IMR-90 (cell line): ENCODE data around the gene NDUFB7. TPM values are rescaled to one million over a fixed set of nuclear protein-coding genes. Genes with fewer than 3 reads are reported as not detected.

Experiments
- ATAC-seq: fragments of 200-7000 bp; cut with Tn5 transposase; 2 replicates; pipeline ENCODE4 v1.9.1; 2020; ENCODE audit warnings: low read depth, mild to moderate bottlenecking, moderate library complexity
- BruUV-seq: library from RNA; stranded (reverse); fragments of 400-500 nt; replicated peaks from 2 replicates; lab custom pipeline; 2021; lab: Mats Ljungman, UMichigan
- CTCF ChIA-PET: fragments of 300-600 bp; formaldehyde crosslinking; extraction: SDS; loops from one replicate; lab custom pipeline; 2021; ENCODE audit warnings: antibody characterized with exemption; lab: Yijun Ruan, JAX
- POLR2A ChIA-PET: fragments of 300-600 bp; sonication (Branson Sonifier 250); formaldehyde crosslinking; loops from one replicate; lab custom pipeline; 2022; ENCODE audit warnings: antibody characterized with exemption; ENCODE audit not compliant: unreplicated experiment; lab: Charles Lee
- DNase-seq: peaks from one replicate; pipeline ENCODE4 v3.0.0; 2013
- H2AFZ ChIP-seq: replicated peaks from 2 replicates; pipeline ENCODE3; 2013; ENCODE audit warnings: low read length, mild to moderate bottlenecking; ENCODE audit not compliant: poor library complexity
- H2AK5ac ChIP-seq: 2 replicates; pipeline ENCODE4 v1.6.1; 2013; ENCODE audit warnings: low read depth, low read length, inconsistent platforms
- H2AK9ac ChIP-seq: replicated peaks from 2 replicates; pipeline ENCODE3; 2013; ENCODE audit warnings: mild to moderate bottlenecking, low read depth, low read length, moderate library complexity; ENCODE audit not compliant: poor library complexity
- H2BK120ac ChIP-seq: 2 replicates; pipeline ENCODE4 v1.6.1; 2013; ENCODE audit warnings: low read depth, low read length, inconsistent platforms
- H2BK15ac ChIP-seq: 3 replicates; pipeline ENCODE4 v1.6.1; 2013; ENCODE audit warnings: low read depth, low read length, inconsistent platforms
- H2BK20ac ChIP-seq: 2 replicates; pipeline ENCODE4 v1.6.1; 2013; ENCODE audit warnings: low read depth, mild to moderate bottlenecking, inconsistent platforms, low read length, moderate library complexity
- H2BK5ac ChIP-seq: 2 replicates; pipeline ENCODE4 v1.6.1; 2013; ENCODE audit warnings: mild to moderate bottlenecking, low read depth, low read length, inconsistent platforms; ENCODE audit not compliant: poor library complexity, severe bottlenecking
- H3K14ac ChIP-seq: replicated peaks from 2 replicates; pipeline ENCODE4 v1.6.1; 2013; ENCODE audit warnings: low read depth, low read length, inconsistent platforms
- H3K18ac ChIP-seq: 2 replicates; pipeline ENCODE4 v1.6.1; 2013; ENCODE audit warnings: low read depth, low read length, control low read depth
- H3K23ac ChIP-seq: 2 replicates; pipeline ENCODE4 v1.6.1; 2013; ENCODE audit warnings: low read depth, low read length, inconsistent platforms
- H3K27ac ChIP-seq: 2 replicates; pipeline ENCODE4 v1.5.1; 2013; ENCODE audit warnings: mild to moderate bottlenecking, control low read depth, low read length; ENCODE audit not compliant: insufficient read depth
- H3K27me3 ChIP-seq: 2 replicates; pipeline ENCODE4 v1.6.1; 2013; ENCODE audit warnings: low read length; ENCODE audit not compliant: control insufficient read depth, insufficient read depth
- H3K36me3 ChIP-seq: 2 replicates; pipeline ENCODE4 v1.6.1; 2013; ENCODE audit warnings: low read length, mixed read lengths; ENCODE audit not compliant: control insufficient read depth, insufficient read depth
- H3K4ac ChIP-seq: 2 replicates; pipeline ENCODE4 v1.6.1; 2013; ENCODE audit warnings: low read depth, low read length, inconsistent platforms
- H3K4me1 ChIP-seq: 2 replicates; pipeline ENCODE4 v1.6.1; 2013; ENCODE audit warnings: low read length, mixed read lengths; ENCODE audit not compliant: control insufficient read depth, insufficient read depth
- H3K4me2 ChIP-seq: 2 replicates; pipeline ENCODE4 v1.6.1; 2013; ENCODE audit warnings: low read depth, mild to moderate bottlenecking, control low read depth, low read length, moderate library complexity
- H3K4me3 ChIP-seq: 2 replicates; pipeline ENCODE4 v1.5.1; 2013; ENCODE audit warnings: low read depth, mild to moderate bottlenecking, control low read depth, low read length, moderate library complexity; ENCODE audit not compliant: insufficient read depth
- H3K56ac ChIP-seq: 2 replicates; pipeline ENCODE4 v1.6.1; 2013; ENCODE audit warnings: low read length, inconsistent platforms; ENCODE audit not compliant: insufficient read depth; ENCODE audit errors: extremely low read depth
- H3K79me1 ChIP-seq, 2 experiments: 2 replicates each; pipeline ENCODE4 v1.6.1; 2013; ENCODE audit warnings: low read length in 2 of 2, inconsistent platforms in 1 of 2, low read depth in 1 of 2
- H3K9ac ChIP-seq: 2 replicates; pipeline ENCODE4 v1.6.1; 2013; ENCODE audit warnings: low read depth, low read length, control low read depth
- H3K9me1 ChIP-seq: 2 replicates; pipeline ENCODE4 v1.6.1; 2013; ENCODE audit warnings: low read length, inconsistent platforms; ENCODE audit not compliant: insufficient read depth
- H3K9me3 ChIP-seq: 2 replicates; pipeline ENCODE4 v1.6.1; 2013; ENCODE audit warnings: low read length; ENCODE audit not compliant: control insufficient read depth, insufficient read depth
- H4K20me1 ChIP-seq: 2 replicates; pipeline ENCODE4 v1.6.1; 2013; ENCODE audit warnings: low read length, inconsistent platforms; ENCODE audit not compliant: insufficient read depth
- H4K5ac ChIP-seq: 2 replicates; pipeline ENCODE4 v1.6.1; 2013; ENCODE audit warnings: mild to moderate bottlenecking, low read depth, low read length, control low read depth
- H4K8ac ChIP-seq, 2 experiments: 2 replicates each; pipeline ENCODE4 v1.6.1; 2013; ENCODE audit warnings: low read depth in 2 of 2, low read length in 2 of 2, control low read depth in 1 of 2, inconsistent platforms in 1 of 2
- H4K91ac ChIP-seq: 2 replicates; pipeline ENCODE4 v1.6.1; 2013; ENCODE audit warnings: low read depth, low read length, inconsistent platforms; ENCODE audit not compliant: insufficient read depth
- BHLHE40 ChIP-seq: fragments of 150-350 bp; IDR thresholded peaks from 2 replicates; pipeline ENCODE4 v1.6.1; 2016; ENCODE audit warnings: mild to moderate bottlenecking, low read depth, low read length
- CEBPB ChIP-seq: IDR thresholded peaks from 2 replicates; pipeline ENCODE4 v1.6.1; 2012; ENCODE audit warnings: low read depth, low read length, improper control_type of control experiment
- CHD1 ChIP-seq: IDR thresholded peaks from 2 replicates; pipeline ENCODE4 v1.6.1; 2012; ENCODE audit warnings: low read depth, low read length, improper control_type of control experiment
- FOS ChIP-seq: fragments of 150-350 bp; IDR thresholded peaks from 2 replicates; pipeline ENCODE4 v1.6.1; 2016; ENCODE audit warnings: low read depth, low read length
- MAFK ChIP-seq: IDR thresholded peaks from 2 replicates; pipeline ENCODE4 v1.6.1; 2012; ENCODE audit warnings: low read depth, low read length, improper control_type of control experiment
- MAZ ChIP-seq: IDR thresholded peaks from 2 replicates; pipeline ENCODE4 v1.6.1; 2012; ENCODE audit warnings: low read depth, mild to moderate bottlenecking, low read length, improper control_type of control experiment, moderate library complexity, borderline replicate concordance
- MXI1 ChIP-seq: IDR thresholded peaks from 2 replicates; pipeline ENCODE4 v1.6.1; 2012; ENCODE audit warnings: low read depth, mild to moderate bottlenecking, low read length, moderate library complexity, borderline replicate concordance
- NFE2L2 ChIP-seq: fragments of 150-350 bp; IDR thresholded peaks from 2 replicates; pipeline ENCODE4 v1.6.1; 2016; ENCODE audit warnings: low read depth, mild to moderate bottlenecking, low read length
- POLR2A ChIP-seq: IDR thresholded peaks from 2 replicates; pipeline ENCODE4 v1.6.1; 2012; ENCODE audit warnings: mild to moderate bottlenecking, low read depth, low read length
- RAD21 ChIP-seq: IDR thresholded peaks from 2 replicates; pipeline ENCODE4 v1.6.1; 2012; ENCODE audit warnings: low read length, improper control_type of control experiment
- RCOR1 ChIP-seq: IDR thresholded peaks from 2 replicates; pipeline ENCODE4 v1.6.1; 2012; ENCODE audit warnings: mild to moderate bottlenecking, low read length, improper control_type of control experiment; ENCODE audit not compliant: insufficient replicate concordance
- RFX5 ChIP-seq: IDR thresholded peaks from 2 replicates; pipeline ENCODE4 v1.8.0; 2012; ENCODE audit warnings: low read depth, mild to moderate bottlenecking, low read length, moderate library complexity
- SMC3 ChIP-seq: fragments of 150-350 bp; IDR thresholded peaks from 2 replicates; pipeline ENCODE4 v1.6.1; 2016; ENCODE audit warnings: low read depth, mild to moderate bottlenecking, antibody characterized with exemption, low read length, moderate library complexity
- WGBS, 2 experiments: methylation state at CpG; one replicate each; pipeline versions ENCODE4 v1.1.5 to v1.1.7; 2013; ENCODE audit warnings: missing lambda C conversion rate in 2 of 2; ENCODE audit not compliant: insufficient read length in 1 of 2; ENCODE audit errors: extremely low coverage in 2 of 2; 5-methylcytosine and 5-hydroxymethylcytosine counted together
- dilution Hi-C: fragments of 300-500 bp; cut with HindIII; formaldehyde crosslinking; loops from one replicate; pipeline ENCODE4 v1.14.3; 2018; ENCODE audit warnings: low sequenced_read_pairs; ENCODE audit not compliant: unreplicated experiment
- in situ Hi-C: fragments of 300-500 bp; cut with MboI; formaldehyde crosslinking; loops from 3 replicates; pipeline ENCODE4 v1.14.3; 2019; ENCODE audit warnings: low sequenced_read_pairs, inconsistent platforms, mixed read lengths
- intact Hi-C: fragments of 100-400 bp; cut with micrococcal nuclease; formaldehyde crosslinking; loops from 2 replicates; pipeline ENCODE4 v1.10.0; 2022
- polyA plus RNA-seq, 3 experiments: library from polyadenylated mRNA; depleted of rRNA; stranded (reverse); fragments of >200 nt; gene quantifications; 2 replicates each; pipeline ENCODE4 v1.2.3, GENCODE V29; 2012; ENCODE audit warnings: low replicate concordance in 1 of 3
- total RNA-seq: library from RNA; depleted of rRNA; stranded (reverse); fragments of >200 nt; gene quantifications from 2 replicates; pipeline ENCODE4 v1.2.3, GENCODE V29; 2012
- TF ChIP-seq, protein P1 (sequence below): fragments of 150-350 bp; IDR thresholded peaks from 2 replicates; pipeline ENCODE4 v1.6.1; 2017; ENCODE audit warnings: mild to moderate bottlenecking, antibody characterized with exemption, low read length, low read depth
- TF ChIP-seq, protein P2 (sequence below): conservative IDR thresholded peaks from 2 replicates; pipeline ENCODE4 v1.5.1; 2012; ENCODE audit warnings: mild to moderate bottlenecking, low read depth, low read length, improper control_type of control experiment

NDUFB7 gene
- total and polyA plus RNA-seq, 2 of the 4 experiments (the other 2 are of a cell fraction) = 436 to 523 TPM

DNA sequence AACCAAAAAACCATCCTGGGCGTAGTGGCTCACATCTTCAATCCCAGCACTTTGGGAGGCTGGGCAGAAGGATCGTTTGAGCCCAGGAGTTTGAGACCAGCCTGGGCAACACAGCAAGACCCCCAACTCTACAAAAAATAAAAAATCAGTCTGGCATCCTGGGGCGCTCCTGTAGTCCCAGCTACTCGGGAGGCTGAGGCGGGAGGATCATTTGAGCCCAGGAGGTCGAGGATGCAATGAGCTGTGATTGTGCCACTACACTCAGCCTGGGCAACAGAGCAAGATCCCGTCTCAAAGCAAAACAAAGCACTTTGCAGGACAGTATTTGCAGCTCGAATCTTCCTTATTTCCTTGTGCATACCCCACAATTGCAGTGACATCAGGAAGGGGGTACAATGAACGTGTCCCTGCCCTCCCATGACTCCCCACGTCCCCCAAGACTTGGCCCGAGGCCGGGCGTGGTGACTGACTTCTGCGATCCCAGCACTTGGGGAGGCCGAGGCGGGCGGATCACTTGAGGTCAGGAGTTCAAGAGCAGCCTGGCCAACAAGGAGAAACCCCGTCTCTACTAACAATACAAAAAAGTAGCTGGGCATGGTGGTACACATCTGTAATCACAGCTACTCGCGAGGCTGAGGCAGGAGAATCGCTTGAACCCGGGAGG, 870 bp downstream of the NDUFB7 start (continued):
- TF ChIP-seq SMC3 = no peak

DNA sequence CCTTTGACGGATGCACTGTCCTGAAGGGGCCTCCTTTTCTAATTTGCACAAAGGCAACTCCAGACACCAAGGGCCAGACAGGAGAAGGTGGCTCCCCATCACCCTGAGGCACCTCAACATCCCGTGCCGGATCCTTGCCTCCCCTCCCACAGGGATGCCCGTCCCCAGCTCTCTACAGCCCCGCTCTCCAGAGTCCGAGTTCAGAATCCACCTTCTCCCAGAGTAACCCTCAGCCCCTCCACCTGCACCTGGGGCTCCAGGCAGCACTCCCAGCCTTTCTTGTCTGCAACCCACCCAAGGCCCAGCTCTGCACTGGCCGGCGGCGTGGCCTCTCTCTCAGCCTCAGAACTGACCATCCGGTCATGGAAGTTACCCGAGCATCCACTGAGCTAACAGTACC, 4.8 kb downstream of the NDUFB7 start:
- Histone ChIP-seq H2AFZ (no peak overlapping the region), H3K23ac (no peak overlapping the region), H2BK5ac (no peak overlapping the region), H2BK15ac (no peak overlapping the region), H3K56ac (no peak overlapping the region), H3K4me1 (peaks cover 3% of the 10 kb centered on the region; the same call in 1 of the 2 replicates), H2AK9ac (no peak overlapping the region), H4K8ac (no peak overlapping the region), H3K4me2 (no peak overlapping the region), H3K9ac (no peak overlapping the region), H4K20me1 (peaks cover 4% of the 10 kb centered on the region; the same call in 1 of the 2 replicates), H3K14ac (no peak overlapping the region), H2BK120ac (no peak overlapping the region), H3K4ac (no peak overlapping the region), H3K9me3 (no peaks in the 10 kb centered on the region), H2AK5ac (no peak overlapping the region), H2BK20ac (no peak overlapping the region), H4K5ac (no peak overlapping the region), H3K9me1 (0 out of 2 replicates have a peak, but pooled peaks cover 5% of the 10 kb centered on the region), H3K27ac (no peak overlapping the region), H3K36me3 (peaks cover 17% of the 10 kb centered on the region), H4K91ac (no peak overlapping the region), H3K4me3 (no peak overlapping the region), H3K18ac (no peak overlapping the region), H3K79me1 (peaks cover 16 to 31% of the 10 kb centered on the region in 2 experiments), H3K27me3 (no peaks in the 10 kb centered on the region)
- dilution Hi-C loops = no loop called here
- 100% methylated on average over 5 of the region's 11 CpGs; no CpG with 5 or more reads in 1 of the 2 experiments for WGBS, 2 experiments
- no peak for ATAC-seq
- ChIA-PET CTCF (no interaction called here), POLR2A (no interaction called here)
- in situ Hi-C loops = loop anchor here (25.0 kb wide), 1 partner anchor 870 kb away; the partner anchor contains the start of gene WIZ
- no TSS peak for BruUV-seq
- intact Hi-C loops = no loop called here
- DNase-seq = no peak
- TF ChIP-seq RCOR1 (no peak), BHLHE40 (no peak), RAD21 (no peak), CEBPB (no peak), POLR2A (no peak), MXI1 (no peak), FOS (no peak), NFE2L2 (no peak), CHD1 (no peak), MAZ (no peak), RFX5 (no peak), SMC3 (no peak), MAFK (no peak)
- TF ChIP-seq, protein P1, sequence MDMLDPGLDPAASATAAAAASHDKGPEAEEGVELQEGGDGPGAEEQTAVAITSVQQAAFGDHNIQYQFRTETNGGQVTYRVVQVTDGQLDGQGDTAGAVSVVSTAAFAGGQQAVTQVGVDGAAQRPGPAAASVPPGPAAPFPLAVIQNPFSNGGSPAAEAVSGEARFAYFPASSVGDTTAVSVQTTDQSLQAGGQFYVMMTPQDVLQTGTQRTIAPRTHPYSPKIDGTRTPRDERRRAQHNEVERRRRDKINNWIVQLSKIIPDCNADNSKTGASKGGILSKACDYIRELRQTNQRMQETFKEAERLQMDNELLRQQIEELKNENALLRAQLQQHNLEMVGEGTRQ = no peak
- TF ChIP-seq, protein P2, sequence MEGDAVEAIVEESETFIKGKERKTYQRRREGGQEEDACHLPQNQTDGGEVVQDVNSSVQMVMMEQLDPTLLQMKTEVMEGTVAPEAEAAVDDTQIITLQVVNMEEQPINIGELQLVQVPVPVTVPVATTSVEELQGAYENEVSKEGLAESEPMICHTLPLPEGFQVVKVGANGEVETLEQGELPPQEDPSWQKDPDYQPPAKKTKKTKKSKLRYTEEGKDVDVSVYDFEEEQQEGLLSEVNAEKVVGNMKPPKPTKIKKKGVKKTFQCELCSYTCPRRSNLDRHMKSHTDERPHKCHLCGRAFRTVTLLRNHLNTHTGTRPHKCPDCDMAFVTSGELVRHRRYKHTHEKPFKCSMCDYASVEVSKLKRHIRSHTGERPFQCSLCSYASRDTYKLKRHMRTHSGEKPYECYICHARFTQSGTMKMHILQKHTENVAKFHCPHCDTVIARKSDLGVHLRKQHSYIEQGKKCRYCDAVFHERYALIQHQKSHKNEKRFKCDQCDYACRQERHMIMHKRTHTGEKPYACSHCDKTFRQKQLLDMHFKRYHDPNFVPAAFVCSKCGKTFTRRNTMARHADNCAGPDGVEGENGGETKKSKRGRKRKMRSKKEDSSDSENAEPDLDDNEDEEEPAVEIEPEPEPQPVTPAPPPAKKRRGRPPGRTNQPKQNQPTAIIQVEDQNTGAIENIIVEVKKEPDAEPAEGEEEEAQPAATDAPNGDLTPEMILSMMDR = no peak
